HTERT RPE-1 (cell line): ENCODE measurements around the gene FAM20A.
"Not testable (repeated sequence)": the region's sequence is repeated elsewhere in the genome, so short reads cannot be mapped to it uniquely, and the experiment has no call there.

ENCODE experiments used
- in situ Hi-C: fragments of 300-500 bp; cut with MboI; formaldehyde crosslinking; loops from 4 replicates; pipeline ENCODE4 v1.14.3; 2020; ENCODE audit warnings: low sequenced_read_pairs

The FAM20A gene

GRCh38 chr17:68591583-68591982 is 9.6 kb downstream of the FAM20A start:
- in situ Hi-C loops = no loop called here

- in situ Hi-C loops = no loop called here
These were observed 12.1 kb downstream of the FAM20A start for GRCh38 chr17:68589086-68589485.

- in situ Hi-C loops = no loop called here
These were observed 12.8 kb downstream of the FAM20A start for GRCh38 chr17:68588362-68588761.

- in situ Hi-C loops = no loop called here
These were observed 13.3 kb downstream of the FAM20A start for GRCh38 chr17:68587847-68588246.

- in situ Hi-C loops = no loop called here
These were observed 14.1 kb downstream of the FAM20A start for GRCh38 chr17:68587026-68587425.

GRCh38 chr17:68585643-68586042 is 15.5 kb downstream of the FAM20A start:
- in situ Hi-C loops = no loop called here

- in situ Hi-C loops = no loop called here
These were observed 16.4 kb downstream of the FAM20A start for GRCh38 chr17:68584581-68585303.

GRCh38 chr17:68582867-68583266 is 18.3 kb downstream of the FAM20A start:
- in situ Hi-C loops = not testable (repeated sequence)

GRCh38 chr17:68581863-68582645 is 19.1 kb downstream of the FAM20A start:
- in situ Hi-C loops = no loop called here

GRCh38 chr17:68580236-68580770 is 20.9 kb downstream of the FAM20A start:
- in situ Hi-C loops = no loop called here

- in situ Hi-C loops = no loop called here
These were observed 21.8 kb downstream of the FAM20A start for GRCh38 chr17:68579194-68579927.

- in situ Hi-C loops = no loop called here
These were observed 22.9 kb downstream of the FAM20A start for GRCh38 chr17:68578236-68578635.

GRCh38 chr17:68577497-68577821 is 23.7 kb downstream of the FAM20A start:
- in situ Hi-C loops = no loop called here

GRCh38 chr17:68576811-68577496 is 24.2 kb downstream of the FAM20A start:
- in situ Hi-C loops = no loop called here

GRCh38 chr17:68576137-68576536 is 25.0 kb downstream of the FAM20A start:
- in situ Hi-C loops = no loop called here

- in situ Hi-C loops = no loop called here
These were observed 27.8 kb downstream of the FAM20A start for GRCh38 chr17:68573338-68573737.

- in situ Hi-C loops = no loop called here
These were observed 28.9 kb downstream of the FAM20A start for GRCh38 chr17:68572138-68572842.

- in situ Hi-C loops = no loop called here
These were observed 30.6 kb downstream of the FAM20A start for GRCh38 chr17:68570526-68570925.

GRCh38 chr17:68569346-68569745 is 31.8 kb downstream of the FAM20A start:
- in situ Hi-C loops = no loop called here

GRCh38 chr17:68568581-68568980 is 32.6 kb downstream of the FAM20A start:
- in situ Hi-C loops = no loop called here
